CD8-positive, alpha-beta memory T cell (primary cell): Measurements from ENCODE around the gene SLC6A17. TPM values are rescaled to one million over a fixed set of nuclear protein-coding genes. Genes with fewer than 3 reads are reported as not detected.

Experiments
- CTCF ChIA-PET: fragments of 350-600 bp; sonication (Branson Sonifier 250); formaldehyde crosslinking; loops from one replicate; lab custom pipeline; 2021; ENCODE audit warnings: antibody characterized with exemption; lab: Charles Lee
- POLR2A ChIA-PET: fragments of 350-600 bp; sonication (Branson Sonifier 250); formaldehyde crosslinking; loops from one replicate; lab custom pipeline; 2021; ENCODE audit warnings: antibody characterized with exemption; lab: Charles Lee
- DNase-seq, 5 donors: peaks; one replicate each; pipeline versions ENCODE4 v3.0.0 to v3.0.0-alpha.2; 2020 to 2022; ENCODE audit warnings: mixed read lengths in 1 of 5
- H3K27ac ChIP-seq: one replicate; pipeline ENCODE4 v1.7.0; 2013; ENCODE audit warnings: low read depth, mild to moderate bottlenecking, low read length, moderate library complexity
- H3K27me3 ChIP-seq: 2 replicates; pipeline ENCODE4 v1.7.0; 2013; ENCODE audit warnings: low read length, mild to moderate bottlenecking; ENCODE audit not compliant: insufficient read depth, poor library complexity, severe bottlenecking
- H3K36me3 ChIP-seq: 2 replicates; pipeline ENCODE4 v1.7.0; 2013; ENCODE audit warnings: mild to moderate bottlenecking, low read length, moderate library complexity; ENCODE audit not compliant: insufficient read depth
- H3K4me1 ChIP-seq: 2 replicates; pipeline ENCODE4 v1.7.0; 2013; ENCODE audit warnings: mild to moderate bottlenecking, low read length, moderate library complexity; ENCODE audit not compliant: insufficient read depth
- H3K4me3 ChIP-seq: 2 replicates; pipeline ENCODE4 v1.7.0; 2013; ENCODE audit warnings: mild to moderate bottlenecking, low read length
- H3K9me3 ChIP-seq: 2 replicates; pipeline ENCODE4 v1.7.0; 2013; ENCODE audit warnings: mild to moderate bottlenecking, low read length
- H3K27ac Mint-ChIP-seq, 8 donors: one replicate each; pipeline ENCODE4 v1.8.0; 2020 to 2021; ENCODE audit warnings: mixed read lengths in 8 of 8, mild to moderate bottlenecking in 6 of 8, inconsistent platforms in 3 of 8, moderate library complexity in 3 of 8
- H3K27me3 Mint-ChIP-seq, 2 donors: one replicate each; pipeline ENCODE4 v1.8.0; 2020 to 2021; ENCODE audit warnings: mixed read lengths in 2 of 2, mild to moderate bottlenecking in 1 of 2, moderate library complexity in 1 of 2
- H3K36me3 Mint-ChIP-seq, 3 donors: one replicate each; pipeline ENCODE4 v1.8.0; 2020 to 2021; ENCODE audit warnings: mixed read lengths in 3 of 3, inconsistent platforms in 1 of 3, mild to moderate bottlenecking in 1 of 3
- H3K4me1 Mint-ChIP-seq, 3 donors: one replicate each; pipeline ENCODE4 v1.8.0; 2020 to 2021; ENCODE audit warnings: mixed read lengths in 3 of 3, inconsistent platforms in 1 of 3, mild to moderate bottlenecking in 1 of 3
- H3K4me3 Mint-ChIP-seq, 7 donors: one replicate each; pipeline ENCODE4 v1.8.0; 2020 to 2021; ENCODE audit warnings: mixed read lengths in 7 of 7, mild to moderate bottlenecking in 6 of 7, moderate library complexity in 4 of 7, inconsistent platforms in 2 of 7
- H3K9me3 Mint-ChIP-seq, 5 donors: one replicate each; pipeline ENCODE4 v1.8.0; 2020 to 2022; ENCODE audit warnings: mixed read lengths in 5 of 5, mild to moderate bottlenecking in 3 of 5, moderate library complexity in 2 of 5, inconsistent platforms in 1 of 5
- polyA plus RNA-seq: library from polyadenylated mRNA; unstranded; fragments of 300-500 nt; fragmentation: Illumina TruSeq; gene quantifications from one replicate; pipeline ENCODE4 v1.2.3, GENCODE V29; 2021
- total RNA-seq, 2 experiments: library from RNA; stranded (reverse); gene quantifications; one replicate each; pipeline ENCODE4 v1.2.3, GENCODE V29; 2021

Gene SLC6A17
- total and polyA plus RNA-seq, 3 experiments from 2014 or later: 0.07 TPM; not detected in 1

- Mint-ChIP-seq H3K27ac (no peak overlapping the region), H3K9me3 (no peaks in the 10 kb centered on the region), H3K4me3 (no peak overlapping the region), H3K4me1 (no peaks in the 10 kb centered on the region), H3K27me3 (peaks cover 0 to 2% of the 10 kb centered on the region in 2 donors), H3K36me3 (peaks cover 0 to 17% (median 4%) of the 10 kb centered on the region in 3 donors)
- H3K27ac ChIP-seq: no peak overlapping the region
- H3K27me3 ChIP-seq: no peaks in the 10 kb centered on the region
- ChIA-PET POLR2A (no interaction called here), CTCF (interaction anchor here (1.4 kb wide), 1 partner anchor 15 kb away, joined by 10 read pairs; no protein-coding TSS in a partner anchor)
- no peaks in the 10 kb centered on the region for H3K9me3 ChIP-seq
- H3K4me1 ChIP-seq: no peaks in the 10 kb centered on the region
- H3K4me3 ChIP-seq: no peak overlapping the region
- DNase-seq: no peak
- no peaks in the 10 kb centered on the region for H3K36me3 ChIP-seq
Measured at GRCh38 chr1:110223127-110223526, 72.8 kb downstream of the SLC6A17 start.

GRCh38 chr1:110223581-110223980 lies 73.3 kb downstream of the SLC6A17 start:
- ChIA-PET CTCF (interaction anchor here (2.3 kb wide), 1 partner anchor 16 kb away, joined by 12 read pairs; no protein-coding TSS in a partner anchor), POLR2A (no interaction called here)
- H3K4me3 Mint-ChIP-seq: no peak overlapping the region
- peaks cover 0 to 17% (median 4%) of the 10 kb centered on the region in 3 donors for H3K36me3 Mint-ChIP-seq
- H3K27ac Mint-ChIP-seq: no peak overlapping the region
- Histone ChIP-seq H3K4me1 (no peaks in the 10 kb centered on the region), H3K27ac (no peak overlapping the region), H3K9me3 (no peaks in the 10 kb centered on the region), H3K4me3 (no peak overlapping the region), H3K36me3 (no peaks in the 10 kb centered on the region), H3K27me3 (no peaks in the 10 kb centered on the region)
- no peaks in the 10 kb centered on the region for H3K4me1 Mint-ChIP-seq
- H3K9me3 Mint-ChIP-seq: no peaks in the 10 kb centered on the region
- no peak for DNase-seq
- H3K27me3 Mint-ChIP-seq: peaks cover 0 to 2% of the 10 kb centered on the region in 2 donors

- DNase-seq: no peak
- peaks cover 0 to 18% (median 4%) of the 10 kb centered on the region in 3 donors for H3K36me3 Mint-ChIP-seq
- H3K4me3 Mint-ChIP-seq: no peak overlapping the region
- H3K4me3 ChIP-seq: no peak overlapping the region
- H3K9me3 ChIP-seq: no peaks in the 10 kb centered on the region
- H3K27me3 ChIP-seq: no peaks in the 10 kb centered on the region
- ChIA-PET CTCF (interaction anchor here (1.0 to 2.3 kb wide), 3 partner anchors 16 to 89 kb away, joined by 4 to 12 read pairs (median 4); no protein-coding TSS in a partner anchor), POLR2A (no interaction called here)
- no peaks in the 10 kb centered on the region for H3K36me3 ChIP-seq
- peak overlapping the region in 3 of 8 donors; percentile 15 to 83 (median 15) for H3K27ac Mint-ChIP-seq
- peaks cover 0 to 2% of the 10 kb centered on the region in 2 donors for H3K27me3 Mint-ChIP-seq
- H3K27ac ChIP-seq: no peak overlapping the region
- H3K4me1 ChIP-seq: no peaks in the 10 kb centered on the region
- no peaks in the 10 kb centered on the region for H3K9me3 Mint-ChIP-seq
- H3K4me1 Mint-ChIP-seq: no peaks in the 10 kb centered on the region
Measured at GRCh38 chr1:110224240-110224995, 74.1 kb downstream of the SLC6A17 start.

DNA sequence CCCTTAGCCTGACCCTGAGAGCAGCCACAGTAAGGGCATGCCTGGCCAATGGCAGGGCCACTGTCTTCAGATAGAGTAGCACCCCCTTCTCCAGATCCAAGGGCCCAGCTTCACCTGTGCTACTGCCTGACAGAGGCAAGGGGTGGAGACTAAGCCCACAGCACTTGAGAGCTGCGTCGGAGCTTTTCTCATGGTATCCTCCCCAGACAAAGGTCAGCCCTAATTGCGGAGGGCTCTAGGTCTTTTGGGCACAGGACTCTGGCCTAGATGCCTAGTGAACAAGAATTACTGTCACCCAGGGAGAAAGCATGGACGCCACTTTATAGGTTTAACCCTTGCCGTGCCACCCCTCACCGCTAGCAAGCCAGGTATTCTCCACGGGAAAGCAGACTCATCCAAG lies 74.9 kb downstream of the SLC6A17 start:
- no peaks in the 10 kb centered on the region for H3K27me3 ChIP-seq
- H3K9me3 ChIP-seq: no peaks in the 10 kb centered on the region
- Mint-ChIP-seq H3K27ac (no peak overlapping the region), H3K36me3 (peaks cover 0 to 16% (median 4%) of the 10 kb centered on the region in 3 donors), H3K27me3 (peaks cover 0 to 2% of the 10 kb centered on the region in 2 donors), H3K9me3 (no peaks in the 10 kb centered on the region), H3K4me3 (no peak overlapping the region), H3K4me1 (no peaks in the 10 kb centered on the region)
- H3K4me1 ChIP-seq: no peaks in the 10 kb centered on the region
- CTCF ChIA-PET: interaction anchor here (1.0 to 2.3 kb wide), 3 partner anchors 17 to 88 kb away, joined by 4 to 12 read pairs (median 4); no protein-coding TSS in a partner anchor
- H3K27ac ChIP-seq: no peak overlapping the region
- no peak for DNase-seq
- no peak overlapping the region for H3K4me3 ChIP-seq
- no peaks in the 10 kb centered on the region for H3K36me3 ChIP-seq
- POLR2A ChIA-PET: no interaction called here

DNA sequence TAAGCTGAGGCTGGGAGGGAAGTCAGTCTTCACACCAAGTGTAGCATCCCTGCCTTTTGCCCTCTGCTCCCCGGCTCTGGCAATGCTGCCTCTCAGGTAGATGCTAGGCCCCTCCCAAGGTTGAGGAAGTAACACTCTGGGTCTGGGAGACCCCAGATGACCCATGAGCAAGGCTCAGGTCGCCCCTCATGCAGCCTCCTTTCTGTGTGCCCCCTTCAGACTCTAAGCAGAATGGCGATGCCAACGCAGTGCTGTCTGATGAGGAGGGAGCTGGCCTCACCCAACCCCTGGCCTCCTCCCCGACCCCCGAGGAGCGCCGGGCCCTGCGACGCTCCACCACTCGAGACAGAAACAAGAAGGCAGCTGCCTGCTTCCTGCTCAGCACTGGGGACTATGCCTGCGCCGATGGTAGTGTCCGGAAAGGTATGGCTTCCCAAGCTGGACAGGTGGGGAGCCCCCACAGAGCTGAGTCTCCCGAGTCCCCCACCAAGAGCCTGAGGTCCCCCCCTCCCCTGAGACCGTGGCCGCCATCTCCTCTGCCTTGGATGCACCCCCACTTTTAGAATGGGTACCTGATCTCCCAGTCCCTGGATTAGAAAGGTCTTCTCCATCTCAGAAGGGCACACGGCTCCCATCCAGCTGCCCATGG lies 75.6 kb downstream of the SLC6A17 start:
- H3K36me3 ChIP-seq: no peaks in the 10 kb centered on the region
- ChIA-PET CTCF (interaction anchor here (1.1 to 2.3 kb wide), 2 partner anchors 18 to 87 kb away, joined by 4 to 12 read pairs; no protein-coding TSS in a partner anchor), POLR2A (no interaction called here)
- H3K27me3 ChIP-seq: no peaks in the 10 kb centered on the region
- peaks cover 0 to 2% of the 10 kb centered on the region in 2 donors for H3K27me3 Mint-ChIP-seq
- no peak overlapping the region for H3K27ac ChIP-seq
- no peak overlapping the region for H3K4me3 Mint-ChIP-seq
- no peaks in the 10 kb centered on the region for H3K9me3 ChIP-seq
- no peaks in the 10 kb centered on the region for H3K4me1 ChIP-seq
- H3K27ac Mint-ChIP-seq: no peak overlapping the region
- no peak overlapping the region for H3K4me3 ChIP-seq
- DNase-seq: no peak
- H3K9me3 Mint-ChIP-seq: no peaks in the 10 kb centered on the region
- H3K36me3 Mint-ChIP-seq: peaks cover 0 to 16% (median 4%) of the 10 kb centered on the region in 3 donors
- no peaks in the 10 kb centered on the region for H3K4me1 Mint-ChIP-seq

DNA sequence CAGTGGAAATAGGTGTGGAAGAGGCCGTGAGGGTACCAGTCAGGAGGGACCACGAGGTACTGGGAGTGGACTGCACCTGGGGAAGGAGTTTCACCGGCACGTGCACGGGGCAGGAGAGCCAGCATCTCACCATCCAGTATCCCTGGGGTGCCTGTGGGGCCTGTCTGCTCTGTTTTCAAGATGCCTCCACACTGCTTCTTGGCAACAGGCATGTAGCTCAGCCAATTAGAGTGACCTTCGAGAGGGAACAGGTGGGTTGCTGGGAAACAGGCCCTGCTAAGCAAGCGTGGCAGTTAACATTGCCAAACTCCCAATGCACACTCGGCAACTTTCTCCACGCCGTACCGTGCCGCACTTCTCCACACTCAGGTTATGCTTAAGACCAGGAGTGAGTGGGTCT lies 77.5 kb downstream of the SLC6A17 start:
- Mint-ChIP-seq H3K4me3 (no peak overlapping the region), H3K4me1 (no peaks in the 10 kb centered on the region), H3K27me3 (peaks cover 0 to 2% of the 10 kb centered on the region in 2 donors), H3K9me3 (no peaks in the 10 kb centered on the region), H3K27ac (peak overlapping the region in 1 of 8 donors; percentile 23), H3K36me3 (peaks cover 3 to 15% (median 6%) of the 10 kb centered on the region in 3 donors)
- Histone ChIP-seq H3K27me3 (no peaks in the 10 kb centered on the region), H3K36me3 (no peaks in the 10 kb centered on the region), H3K9me3 (no peaks in the 10 kb centered on the region), H3K27ac (no peak overlapping the region), H3K4me1 (no peaks in the 10 kb centered on the region), H3K4me3 (no peak overlapping the region)
- ChIA-PET CTCF (interaction anchor here (1.6 kb wide), 1 partner anchor 20 kb away, joined by 5 read pairs; no protein-coding TSS in a partner anchor), POLR2A (no interaction called here)
- DNase-seq: no peak

DNA sequence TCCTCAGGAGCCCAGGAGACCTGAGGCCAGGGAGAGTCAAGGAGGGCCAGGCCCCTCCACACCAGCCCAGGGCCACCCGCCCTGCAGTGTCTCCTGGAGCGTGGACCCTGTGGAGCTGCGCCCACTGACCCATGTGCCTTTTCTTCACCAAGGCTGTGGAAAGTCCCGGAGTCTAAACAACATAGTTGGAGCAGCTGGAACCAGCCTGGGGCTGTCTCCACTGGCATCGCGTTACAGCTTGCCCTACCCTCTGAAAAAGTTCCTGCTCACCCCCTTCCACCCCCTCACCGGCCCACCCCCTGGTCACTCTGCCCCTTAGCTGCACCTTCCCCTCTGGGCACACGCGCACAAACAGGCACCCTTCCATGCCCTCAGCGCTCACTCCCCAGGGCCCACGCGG lies 78.1 kb downstream of the SLC6A17 start:
- no peak overlapping the region for H3K27ac Mint-ChIP-seq
- peaks cover 3 to 12% (median 6%) of the 10 kb centered on the region in 3 donors for H3K36me3 Mint-ChIP-seq
- no peaks in the 10 kb centered on the region for H3K4me1 Mint-ChIP-seq
- no peaks in the 10 kb centered on the region for H3K9me3 Mint-ChIP-seq
- Histone ChIP-seq H3K36me3 (no peaks in the 10 kb centered on the region), H3K9me3 (no peaks in the 10 kb centered on the region), H3K27me3 (no peaks in the 10 kb centered on the region), H3K4me1 (no peaks in the 10 kb centered on the region), H3K27ac (no peak overlapping the region), H3K4me3 (no peak overlapping the region)
- ChIA-PET POLR2A (no interaction called here), CTCF (interaction anchor here (1.6 kb wide), 1 partner anchor 21 kb away, joined by 5 read pairs; no protein-coding TSS in a partner anchor)
- peaks cover 0 to 2% of the 10 kb centered on the region in 2 donors for H3K27me3 Mint-ChIP-seq
- DNase-seq: no peak
- H3K4me3 Mint-ChIP-seq: no peak overlapping the region

- Histone ChIP-seq H3K4me3 (no peak overlapping the region), H3K36me3 (no peaks in the 10 kb centered on the region), H3K27me3 (no peaks in the 10 kb centered on the region), H3K27ac (no peak overlapping the region), H3K4me1 (no peaks in the 10 kb centered on the region), H3K9me3 (no peaks in the 10 kb centered on the region)
- DNase-seq: no peak
- peaks cover 3 to 8% (median 8%) of the 10 kb centered on the region in 3 donors for H3K36me3 Mint-ChIP-seq
- H3K27me3 Mint-ChIP-seq: peaks cover 0 to 2% of the 10 kb centered on the region in 2 donors
- H3K9me3 Mint-ChIP-seq: no peaks in the 10 kb centered on the region
- ChIA-PET POLR2A (no interaction called here), CTCF (interaction anchor here (1.6 kb wide), 1 partner anchor 21 kb away, joined by 5 read pairs; no protein-coding TSS in a partner anchor)
- no peak overlapping the region for H3K4me3 Mint-ChIP-seq
- H3K27ac Mint-ChIP-seq: no peak overlapping the region
- H3K4me1 Mint-ChIP-seq: no peaks in the 10 kb centered on the region
Measured at GRCh38 chr1:110228869-110229268, 78.6 kb downstream of the SLC6A17 start.
